Measurements from ENCODE around the gene SLC15A4.

SLC15A4 gene

DNA sequence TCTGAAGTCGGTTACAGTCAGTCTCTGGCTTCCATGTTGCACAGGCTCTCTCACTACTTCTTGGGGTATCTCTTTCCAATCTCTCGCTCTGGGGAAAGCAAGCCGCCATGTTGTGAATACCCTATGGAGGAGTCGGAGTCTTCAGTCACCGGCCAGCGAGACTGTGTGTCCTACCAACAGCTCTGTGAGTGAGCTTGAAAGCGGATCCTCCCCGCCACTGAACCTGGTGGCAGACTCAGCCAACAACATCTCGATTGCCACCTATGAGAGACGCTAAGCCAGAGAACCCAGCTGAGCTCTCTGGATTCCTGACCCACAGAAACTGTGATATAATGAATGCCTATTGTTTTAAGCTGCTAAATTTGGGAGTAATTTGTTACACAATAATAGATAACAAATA, 51.5 kb downstream of the SLC15A4 start:
- no peak overlapping the region for H2AFZ ChIP-seq (ENCODE audit: low read length)
- H3K9me3 ChIP-seq (replicated peaks; ENCODE audit: insufficient read depth, low read length), result no peaks in the 10 kb centered on the region
- no peaks in the 10 kb centered on the region for H3K36me3 ChIP-seq (replicated peaks; ENCODE audit: insufficient read depth, low read length)
- no peak overlapping the region for H3K9ac ChIP-seq (ENCODE audit: low read length)
- H3K4me1 ChIP-seq (ENCODE audit: low read length), result no peaks in the 10 kb centered on the region
- no peak overlapping the region for H3K27ac ChIP-seq (ENCODE audit: low read length)
- no peak for DNase-seq
- H3K79me2 ChIP-seq (ENCODE audit: low read length), result no peaks in the 10 kb centered on the region
- no peaks in the 10 kb centered on the region for H3K9me2 ChIP-seq (replicated peaks; ENCODE audit: insufficient read depth, low read length)
- TF ChIP-seq EZH2phosphoT487 (IDR thresholded peaks at IDR 0.05; ENCODE audit: low read length) (no peak), EZH2 (optimal IDR thresholded peaks at IDR 0.05; ENCODE audit: low read depth, low read length) (no peak)
- TF ChIP-seq, protein P1, sequence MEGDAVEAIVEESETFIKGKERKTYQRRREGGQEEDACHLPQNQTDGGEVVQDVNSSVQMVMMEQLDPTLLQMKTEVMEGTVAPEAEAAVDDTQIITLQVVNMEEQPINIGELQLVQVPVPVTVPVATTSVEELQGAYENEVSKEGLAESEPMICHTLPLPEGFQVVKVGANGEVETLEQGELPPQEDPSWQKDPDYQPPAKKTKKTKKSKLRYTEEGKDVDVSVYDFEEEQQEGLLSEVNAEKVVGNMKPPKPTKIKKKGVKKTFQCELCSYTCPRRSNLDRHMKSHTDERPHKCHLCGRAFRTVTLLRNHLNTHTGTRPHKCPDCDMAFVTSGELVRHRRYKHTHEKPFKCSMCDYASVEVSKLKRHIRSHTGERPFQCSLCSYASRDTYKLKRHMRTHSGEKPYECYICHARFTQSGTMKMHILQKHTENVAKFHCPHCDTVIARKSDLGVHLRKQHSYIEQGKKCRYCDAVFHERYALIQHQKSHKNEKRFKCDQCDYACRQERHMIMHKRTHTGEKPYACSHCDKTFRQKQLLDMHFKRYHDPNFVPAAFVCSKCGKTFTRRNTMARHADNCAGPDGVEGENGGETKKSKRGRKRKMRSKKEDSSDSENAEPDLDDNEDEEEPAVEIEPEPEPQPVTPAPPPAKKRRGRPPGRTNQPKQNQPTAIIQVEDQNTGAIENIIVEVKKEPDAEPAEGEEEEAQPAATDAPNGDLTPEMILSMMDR (IDR thresholded peaks at IDR 0.05; ENCODE audit: low read length), result no peak
- H3K4me2 ChIP-seq (ENCODE audit: low read depth, low read length), result no peak overlapping the region
- no peaks in the 10 kb centered on the region for H3K27me3 ChIP-seq (replicated peaks; ENCODE audit: insufficient read depth, low read length)
- no peaks in the 10 kb centered on the region for H3F3A ChIP-seq (ENCODE audit: insufficient read depth, low read length)
- no peak overlapping the region for H3K4me3 ChIP-seq (ENCODE audit: low read length)
- H4K20me1 ChIP-seq (ENCODE audit: insufficient read depth, low read length), result no peaks in the 10 kb centered on the region

DNA sequence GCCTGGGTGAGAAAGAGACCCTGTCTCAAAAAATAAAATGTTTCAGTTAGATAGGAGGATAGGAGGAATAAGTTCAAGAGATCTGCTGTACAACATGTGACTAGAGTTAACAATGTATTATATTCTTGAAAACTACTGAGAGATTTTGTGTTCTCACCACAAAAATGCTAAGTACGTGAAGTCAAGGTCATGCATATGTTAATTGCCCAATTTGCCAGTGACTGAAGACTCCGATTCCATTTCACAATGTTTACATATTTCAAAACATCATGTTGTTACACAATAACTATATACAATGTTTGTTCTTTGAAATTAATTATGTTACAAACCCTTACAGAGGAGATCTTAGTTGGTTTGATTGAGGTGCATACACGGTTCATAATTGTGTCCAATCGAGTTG, 52.1 kb downstream of the SLC15A4 start:
- H3K79me2 ChIP-seq (ENCODE audit: low read length), result no peaks in the 10 kb centered on the region
- DNase-seq, result no peak
- H3K27me3 ChIP-seq (replicated peaks; ENCODE audit: insufficient read depth, low read length), result no peaks in the 10 kb centered on the region
- no peak overlapping the region for H3K9ac ChIP-seq (ENCODE audit: low read length)
- H3K4me2 ChIP-seq (ENCODE audit: low read depth, low read length), result no peak overlapping the region
- H3F3A ChIP-seq (ENCODE audit: insufficient read depth, low read length), result no peaks in the 10 kb centered on the region
- no peak for TF ChIP-seq EZH2phosphoT487 (IDR thresholded peaks at IDR 0.05; ENCODE audit: low read length)
- TF ChIP-seq, protein P1 (IDR thresholded peaks at IDR 0.05; ENCODE audit: low read length), result no peak
- no peak for TF ChIP-seq EZH2 (optimal IDR thresholded peaks at IDR 0.05; ENCODE audit: low read depth, low read length)
- no peak overlapping the region for H3K4me3 ChIP-seq (ENCODE audit: low read length)
- no peaks in the 10 kb centered on the region for H3K4me1 ChIP-seq (ENCODE audit: low read length)
- no peaks in the 10 kb centered on the region for H3K9me3 ChIP-seq (replicated peaks; ENCODE audit: insufficient read depth, low read length)
- no peaks in the 10 kb centered on the region for H4K20me1 ChIP-seq (ENCODE audit: insufficient read depth, low read length)
- H3K9me2 ChIP-seq (replicated peaks; ENCODE audit: insufficient read depth, low read length), result no peaks in the 10 kb centered on the region
- H3K36me3 ChIP-seq (replicated peaks; ENCODE audit: insufficient read depth, low read length), result no peaks in the 10 kb centered on the region
- no peak overlapping the region for H3K27ac ChIP-seq (ENCODE audit: low read length)
- no peak overlapping the region for H2AFZ ChIP-seq (ENCODE audit: low read length)

DNA sequence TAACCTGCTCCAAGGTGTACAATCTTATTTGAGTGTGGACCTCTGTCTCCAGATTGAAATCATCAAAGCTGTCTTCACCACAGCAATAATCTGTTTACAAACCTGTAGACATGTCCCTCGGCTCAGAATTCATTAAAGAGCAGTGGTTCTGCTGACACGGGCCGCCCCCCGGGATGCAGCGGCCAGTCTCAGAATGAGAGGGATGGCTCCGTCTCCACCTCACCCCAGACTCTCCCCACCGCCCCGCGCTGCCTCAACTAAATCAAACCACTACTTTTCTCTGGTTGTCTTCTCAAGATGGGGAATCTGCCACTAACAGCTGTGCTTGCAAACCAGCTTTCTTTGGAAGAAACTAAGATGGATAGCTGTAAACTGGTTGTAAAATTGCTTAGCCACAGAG, 56.2 kb downstream of the SLC15A4 start:
- Histone ChIP-seq H4K20me1 (ENCODE audit: insufficient read depth, low read length) (no peaks in the 10 kb centered on the region), H2AFZ (ENCODE audit: low read length) (no peak overlapping the region), H3K9me2 (replicated peaks; ENCODE audit: insufficient read depth, low read length) (no peaks in the 10 kb centered on the region), H3K4me3 (ENCODE audit: low read length) (no peak overlapping the region), H3K27me3 (replicated peaks; ENCODE audit: insufficient read depth, low read length) (no peaks in the 10 kb centered on the region), H3K9ac (ENCODE audit: low read length) (no peak overlapping the region), H3K4me2 (ENCODE audit: low read depth, low read length) (no peak overlapping the region), H3K4me1 (ENCODE audit: low read length) (no peaks in the 10 kb centered on the region), H3K9me3 (replicated peaks; ENCODE audit: insufficient read depth, low read length) (no peaks in the 10 kb centered on the region), H3K27ac (ENCODE audit: low read length) (no peak overlapping the region), H3K36me3 (replicated peaks; ENCODE audit: insufficient read depth, low read length) (no peaks in the 10 kb centered on the region), H3F3A (ENCODE audit: insufficient read depth, low read length) (no peaks in the 10 kb centered on the region), H3K79me2 (ENCODE audit: low read length) (no peaks in the 10 kb centered on the region)
- TF ChIP-seq EZH2phosphoT487 (IDR thresholded peaks at IDR 0.05; ENCODE audit: low read length), result no peak
- TF ChIP-seq, protein P1 (IDR thresholded peaks at IDR 0.05; ENCODE audit: low read length), result no peak
- no peak for DNase-seq
